Trophoblast cell (in vitro differentiated cells and primary cell): ENCODE data around the gene GSS.

Experiments
- DNase-seq, 2 donors: peaks; one replicate each; pipeline ENCODE4 v3.0.0-alpha.2; 2016
- H2AFZ ChIP-seq: 2 replicates; pipeline ENCODE4 v1.6.1; 2013; ENCODE audit warnings: low read length, moderate library complexity, mild to moderate bottlenecking; ENCODE audit not compliant: insufficient read depth, poor library complexity
- H2AK5ac ChIP-seq: 2 replicates; pipeline ENCODE4 v1.6.1; 2013; ENCODE audit warnings: mild to moderate bottlenecking, low read length
- H2BK120ac ChIP-seq: 2 replicates; pipeline ENCODE4 v1.6.1; 2013; ENCODE audit warnings: low read length, mild to moderate bottlenecking, moderate library complexity; ENCODE audit not compliant: insufficient read depth, poor library complexity
- H2BK12ac ChIP-seq: 2 replicates; pipeline ENCODE4 v1.6.1; 2013; ENCODE audit warnings: mild to moderate bottlenecking, low read length, moderate library complexity
- H2BK5ac ChIP-seq: 2 replicates; pipeline ENCODE4 v1.6.1; 2013; ENCODE audit warnings: low read length, low read depth, moderate library complexity, mild to moderate bottlenecking; ENCODE audit not compliant: poor library complexity
- H3K14ac ChIP-seq: 2 replicates; pipeline ENCODE4 v1.6.1; 2013; ENCODE audit warnings: mild to moderate bottlenecking, low read length
- H3K18ac ChIP-seq: 2 replicates; pipeline ENCODE4 v1.6.1; 2013; ENCODE audit warnings: mild to moderate bottlenecking, low read length
- H3K23ac ChIP-seq: 2 replicates; pipeline ENCODE4 v1.6.1; 2013; ENCODE audit warnings: low read length
- H3K27ac ChIP-seq: 2 replicates; pipeline ENCODE4 v1.5.1; 2013; ENCODE audit warnings: low read depth, mild to moderate bottlenecking, inconsistent platforms, low read length, moderate library complexity
- H3K27me3 ChIP-seq: 2 replicates; pipeline ENCODE4 v1.6.1; 2013; ENCODE audit warnings: inconsistent platforms, mild to moderate bottlenecking, low read length, moderate library complexity; ENCODE audit not compliant: insufficient read depth
- H3K36me3 ChIP-seq, 2 experiments: 1 replicate in 1 of 2; 2 replicates in 1 of 2; pipeline ENCODE4 v1.6.1; 2013; ENCODE audit warnings: low read length in 2 of 2, mild to moderate bottlenecking in 2 of 2, moderate library complexity in 1 of 2; ENCODE audit not compliant: insufficient read depth in 2 of 2, control insufficient read depth in 1 of 2
- H3K4ac ChIP-seq: 2 replicates; pipeline ENCODE4 v1.6.1; 2013; ENCODE audit warnings: low read depth, mild to moderate bottlenecking, low read length, moderate library complexity
- H3K4me1 ChIP-seq, 2 experiments: 1 replicate in 1 of 2; 2 replicates in 1 of 2; pipeline ENCODE4 v1.6.1; 2013; ENCODE audit warnings: low read length in 2 of 2, mild to moderate bottlenecking in 2 of 2, moderate library complexity in 1 of 2; ENCODE audit not compliant: insufficient read depth in 2 of 2, control insufficient read depth in 1 of 2
- H3K4me2 ChIP-seq: 2 replicates; pipeline ENCODE4 v1.6.1; 2013; ENCODE audit warnings: inconsistent platforms, mild to moderate bottlenecking, low read length, moderate library complexity
- H3K4me3 ChIP-seq: 2 replicates; pipeline ENCODE4 v1.5.1; 2013; ENCODE audit warnings: mild to moderate bottlenecking, low read depth, low read length, inconsistent platforms
- H3K79me1 ChIP-seq: one replicate; pipeline ENCODE4 v1.6.1; 2013; ENCODE audit warnings: low read length
- H3K79me2 ChIP-seq: 2 replicates; pipeline ENCODE4 v1.6.1; 2013; ENCODE audit warnings: low read length, mild to moderate bottlenecking; ENCODE audit not compliant: control insufficient read depth, insufficient read depth, poor library complexity
- H3K9ac ChIP-seq: 2 replicates; pipeline ENCODE4 v1.6.1; 2013; ENCODE audit warnings: mild to moderate bottlenecking, low read length
- H3K9me3 ChIP-seq: 2 replicates; pipeline ENCODE4 v1.6.1; 2013; ENCODE audit warnings: low read depth, mild to moderate bottlenecking, control low read depth, inconsistent platforms, low read length; ENCODE audit not compliant: insufficient read depth
- H4K12ac ChIP-seq: 2 replicates; pipeline ENCODE4 v1.6.1; 2013; ENCODE audit warnings: low read depth, mild to moderate bottlenecking, low read length, moderate library complexity
- H4K8ac ChIP-seq: 2 replicates; pipeline ENCODE4 v1.6.1; 2013; ENCODE audit warnings: low read depth, mild to moderate bottlenecking, low read length, moderate library complexity
- H4K91ac ChIP-seq: one replicate; pipeline ENCODE4 v1.6.1; 2013; ENCODE audit warnings: low read depth, mild to moderate bottlenecking, low read length, moderate library complexity
- WGBS: extraction: QIAGEN DNeasy Blood & Tissue Kit; methylation state at CpG from one replicate; pipeline ENCODE4 v1.1.7; 2013; ENCODE audit warnings: missing lambda C conversion rate; ENCODE audit not compliant: insufficient read length, insufficient coverage; ENCODE audit errors: extremely low coverage; 5-methylcytosine and 5-hydroxymethylcytosine counted together

GSS gene

GRCh38 chr20:34970193-34970840 is 14.7 kb upstream of the GSS start:
- H3K4me3 ChIP-seq = no peak overlapping the region

DNA sequence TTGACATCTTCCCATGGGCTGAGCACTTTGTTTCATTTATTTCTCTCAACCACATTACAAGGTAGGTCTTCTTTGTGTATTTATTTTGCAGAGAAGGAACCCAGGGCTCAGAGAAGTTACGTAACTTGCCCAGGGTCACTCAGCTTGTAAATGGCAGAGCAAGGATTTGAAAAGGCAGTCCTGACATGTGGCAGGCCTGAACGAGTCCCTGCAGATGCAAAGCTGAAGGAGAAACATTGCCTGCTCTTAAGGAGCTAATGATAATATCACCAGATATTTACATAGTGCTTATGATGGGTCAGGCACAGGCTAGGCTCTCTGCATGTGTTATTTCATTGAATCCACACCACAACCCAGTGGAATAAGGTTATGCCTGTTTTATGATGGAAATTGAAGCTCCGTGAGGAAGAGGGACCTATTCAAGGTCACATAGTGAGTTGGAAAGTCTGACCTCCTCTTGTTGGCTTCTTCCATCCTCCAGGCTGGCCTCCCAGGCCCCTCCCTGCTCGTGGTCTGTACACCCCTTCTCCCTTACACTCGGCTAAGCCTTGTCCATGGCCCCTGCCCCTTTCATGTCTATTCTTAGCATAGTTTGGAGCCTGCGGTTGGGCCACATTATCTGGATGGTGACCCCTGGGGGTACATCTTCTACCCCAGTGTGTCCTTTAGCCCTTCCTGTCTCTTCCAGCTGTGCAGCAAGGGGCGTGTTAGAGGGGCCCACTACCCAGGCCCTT is 12.6 kb upstream of the GSS start:
- no peak overlapping the region for H2BK120ac ChIP-seq
- H3K4ac ChIP-seq = no peak overlapping the region
- no peak overlapping the region for H2BK5ac ChIP-seq
- no peak overlapping the region for H3K18ac ChIP-seq
- no peaks in the 10 kb centered on the region for H3K9me3 ChIP-seq
- no peak overlapping the region for H3K4me2 ChIP-seq
- WGBS = no CpG with 5 or more reads among the region's 7 CpGs
- no peak overlapping the region for H3K14ac ChIP-seq
- H2BK12ac ChIP-seq = no peak overlapping the region
- H3K27ac ChIP-seq = no peak overlapping the region
- H4K91ac ChIP-seq = no peak overlapping the region
- no peaks in the 10 kb centered on the region for H3K79me1 ChIP-seq
- H4K8ac ChIP-seq = no peak overlapping the region
- DNase-seq = no peak
- H2AK5ac ChIP-seq = no peak overlapping the region
- no peak overlapping the region for H4K12ac ChIP-seq
- no peak overlapping the region for H2AFZ ChIP-seq
- H3K4me1 ChIP-seq = no peaks in the 10 kb centered on the region
- no peaks in the 10 kb centered on the region for H3K79me2 ChIP-seq
- no peaks in the 10 kb centered on the region for H3K27me3 ChIP-seq
- H3K36me3 ChIP-seq = no peaks in the 10 kb centered on the region
- H3K23ac ChIP-seq = no peak overlapping the region
- no peak overlapping the region for H3K4me3 ChIP-seq
- no peak overlapping the region for H3K9ac ChIP-seq

More at GRCh38 chr20:34970193-34970840, 14.7 kb upstream of the GSS start:
- Histone ChIP-seq H2AK5ac (no peak overlapping the region), H3K18ac (no peak overlapping the region), H4K91ac (no peak overlapping the region), H3K79me1 (no peaks in the 10 kb centered on the region), H3K14ac (no peak overlapping the region), H2BK5ac (no peak overlapping the region), H3K4me2 (no peak overlapping the region), H3K36me3 (no peaks in the 10 kb centered on the region), H4K12ac (no peak overlapping the region), H4K8ac (no peak overlapping the region), H2BK12ac (no peak overlapping the region), H3K79me2 (no peaks in the 10 kb centered on the region), H3K9ac (no peak overlapping the region), H3K27ac (no peak overlapping the region), H3K9me3 (no peaks in the 10 kb centered on the region), H3K4me1 (no peaks in the 10 kb centered on the region), H2AFZ (no peak overlapping the region), H3K4ac (no peak overlapping the region), H2BK120ac (no peak overlapping the region), H3K27me3 (no peaks in the 10 kb centered on the region), H3K23ac (no peak overlapping the region)
- WGBS = no CpG with 5 or more reads among the region's 7 CpGs
- no peak for DNase-seq

DNA sequence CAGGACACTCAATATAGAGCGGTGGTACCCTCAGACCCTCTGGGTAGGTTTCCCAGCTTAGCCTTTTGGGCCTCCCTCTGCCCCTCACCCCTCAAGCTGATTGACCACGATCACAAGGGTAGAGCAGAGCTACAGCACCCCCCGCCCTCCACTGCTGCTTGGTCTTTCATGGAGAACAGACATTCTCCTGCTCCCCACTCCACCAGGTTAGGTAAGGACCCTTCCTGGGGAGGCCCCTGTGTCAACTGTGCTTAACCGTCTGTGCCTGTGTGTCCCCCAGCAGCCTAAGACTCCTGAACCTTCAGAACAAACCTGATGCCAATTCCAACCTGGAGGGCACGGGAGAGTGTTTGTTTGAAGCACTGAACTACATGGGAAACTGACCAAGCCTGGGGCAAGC is 11.8 kb upstream of the GSS start:
- no peak overlapping the region for H2AK5ac ChIP-seq
- H3K9ac ChIP-seq = no peak overlapping the region
- no peak overlapping the region for H2BK120ac ChIP-seq
- WGBS = no CpG with 5 or more reads among the region's 5 CpGs
- H3K9me3 ChIP-seq = no peaks in the 10 kb centered on the region
- H3K36me3 ChIP-seq = no peaks in the 10 kb centered on the region
- H4K12ac ChIP-seq = no peak overlapping the region
- H3K4me3 ChIP-seq = no peak overlapping the region
- no peaks in the 10 kb centered on the region for H3K4me1 ChIP-seq
- no peak overlapping the region for H3K4me2 ChIP-seq
- DNase-seq = no peak
- H3K14ac ChIP-seq = no peak overlapping the region
- no peaks in the 10 kb centered on the region for H3K79me1 ChIP-seq
- H4K91ac ChIP-seq = no peak overlapping the region
- H3K18ac ChIP-seq = no peak overlapping the region
- no peak overlapping the region for H4K8ac ChIP-seq
- H2BK5ac ChIP-seq = no peak overlapping the region
- no peak overlapping the region for H3K27ac ChIP-seq
- H3K79me2 ChIP-seq = no peaks in the 10 kb centered on the region
- H2BK12ac ChIP-seq = no peak overlapping the region
- H2AFZ ChIP-seq = no peak overlapping the region
- H3K4ac ChIP-seq = no peak overlapping the region
- H3K23ac ChIP-seq = no peak overlapping the region
- H3K27me3 ChIP-seq = no peaks in the 10 kb centered on the region

DNA sequence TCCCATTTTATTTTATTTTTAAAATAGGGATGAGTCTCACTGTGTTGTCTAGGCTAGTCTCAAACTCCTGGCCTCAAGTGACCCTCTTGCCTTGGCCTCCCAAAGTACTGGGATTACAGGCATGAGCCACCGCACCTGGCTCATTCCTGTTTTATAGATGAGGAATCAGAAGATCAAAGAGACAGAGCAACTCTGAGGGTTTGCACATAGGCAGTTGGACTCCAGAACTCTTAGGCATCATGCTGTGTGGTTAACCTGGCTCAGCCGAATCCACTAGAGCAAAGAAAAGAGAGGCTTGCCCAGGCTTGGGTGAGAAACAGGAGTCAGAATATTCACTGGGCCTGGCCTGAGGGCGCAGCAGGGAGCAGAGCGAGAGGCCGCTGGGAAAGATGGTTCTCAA is 9.4 kb upstream of the GSS start:
- Histone ChIP-seq H3K79me2 (no peaks in the 10 kb centered on the region), H2AK5ac (no peak overlapping the region), H3K23ac (no peak overlapping the region), H4K91ac (no peak overlapping the region), H3K27me3 (no peaks in the 10 kb centered on the region), H3K4me3 (no peak overlapping the region), H3K18ac (no peak overlapping the region), H4K12ac (no peak overlapping the region), H3K14ac (no peak overlapping the region), H3K36me3 (no peaks in the 10 kb centered on the region), H3K9me3 (no peaks in the 10 kb centered on the region), H2AFZ (no peak overlapping the region), H2BK5ac (no peak overlapping the region), H4K8ac (no peak overlapping the region), H3K4ac (no peak overlapping the region), H3K9ac (no peak overlapping the region), H3K27ac (no peak overlapping the region), H2BK12ac (no peak overlapping the region), H2BK120ac (no peak overlapping the region), H3K4me2 (no peak overlapping the region), H3K79me1 (no peaks in the 10 kb centered on the region), H3K4me1 (no peaks in the 10 kb centered on the region)
- no CpG with 5 or more reads among the region's 5 CpGs for WGBS
- DNase-seq = no peak
